GM13976 (cell line): ENCODE measurements around the gene F10.

Source experiments
- DNase-seq: peaks from one replicate; pipeline ENCODE4 v3.0.0; 2012; ENCODE audit warnings: low spot score
- in situ Hi-C: fragments of 300-500 bp; cut with MboI; formaldehyde crosslinking; loops from one replicate; pipeline ENCODE4 v1.12.0; 2022; ENCODE audit warnings: low sequenced_read_pairs, mixed read lengths, inconsistent platforms; ENCODE audit not compliant: unreplicated experiment
- TF ChIP-seq, protein P1 (sequence below): IDR thresholded peaks from 2 replicates; pipeline ENCODE4 v1.5.1; 2012; ENCODE audit warnings: borderline replicate concordance, mild to moderate bottlenecking; ENCODE audit not compliant: insufficient read depth; ENCODE audit errors: extremely low read depth, missing control alignments, control extremely low read depth

The F10 gene

DNA sequence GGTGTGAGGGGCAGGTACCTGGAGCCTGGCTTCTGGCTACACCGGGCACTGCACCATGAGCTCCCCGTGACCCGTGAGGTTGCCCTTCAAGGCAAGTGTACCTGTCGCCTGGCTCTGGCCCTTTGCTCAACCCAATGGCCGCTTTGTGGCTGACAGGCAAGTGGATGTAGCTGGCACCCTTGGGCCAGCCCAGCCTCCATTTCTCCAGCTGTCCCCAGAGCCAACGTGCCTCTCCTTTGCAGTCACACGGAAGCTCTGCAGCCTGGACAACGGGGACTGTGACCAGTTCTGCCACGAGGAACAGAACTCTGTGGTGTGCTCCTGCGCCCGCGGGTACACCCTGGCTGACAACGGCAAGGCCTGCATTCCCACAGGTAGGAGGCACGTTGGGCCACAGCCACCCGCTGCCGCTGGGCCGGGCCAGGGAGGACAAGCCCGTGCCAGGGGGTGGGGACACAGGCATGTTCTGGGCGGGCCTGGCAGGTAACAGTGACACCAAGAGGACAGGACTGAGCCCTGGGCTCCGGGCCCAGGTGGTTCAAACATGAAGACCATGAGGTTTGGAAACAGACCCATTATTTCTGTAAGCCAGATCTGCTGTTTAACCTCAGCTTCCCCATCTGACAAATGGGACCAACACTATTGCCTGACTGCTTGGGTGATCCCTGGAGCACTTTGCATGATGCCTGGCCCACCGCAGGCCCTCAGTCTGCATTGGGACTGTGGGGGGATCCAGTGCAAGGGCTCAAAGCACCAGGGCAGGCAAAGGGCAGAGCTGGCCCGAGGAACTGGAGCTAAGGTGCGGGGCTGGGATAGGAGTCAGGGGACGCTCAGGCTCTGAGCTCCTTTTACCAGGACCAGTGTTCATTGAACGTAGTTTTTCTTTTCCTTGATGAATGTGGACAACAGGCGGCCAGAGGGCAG, 18.3 kb downstream of the F10 start:
- no peak for DNase-seq
- TF ChIP-seq, protein P1, sequence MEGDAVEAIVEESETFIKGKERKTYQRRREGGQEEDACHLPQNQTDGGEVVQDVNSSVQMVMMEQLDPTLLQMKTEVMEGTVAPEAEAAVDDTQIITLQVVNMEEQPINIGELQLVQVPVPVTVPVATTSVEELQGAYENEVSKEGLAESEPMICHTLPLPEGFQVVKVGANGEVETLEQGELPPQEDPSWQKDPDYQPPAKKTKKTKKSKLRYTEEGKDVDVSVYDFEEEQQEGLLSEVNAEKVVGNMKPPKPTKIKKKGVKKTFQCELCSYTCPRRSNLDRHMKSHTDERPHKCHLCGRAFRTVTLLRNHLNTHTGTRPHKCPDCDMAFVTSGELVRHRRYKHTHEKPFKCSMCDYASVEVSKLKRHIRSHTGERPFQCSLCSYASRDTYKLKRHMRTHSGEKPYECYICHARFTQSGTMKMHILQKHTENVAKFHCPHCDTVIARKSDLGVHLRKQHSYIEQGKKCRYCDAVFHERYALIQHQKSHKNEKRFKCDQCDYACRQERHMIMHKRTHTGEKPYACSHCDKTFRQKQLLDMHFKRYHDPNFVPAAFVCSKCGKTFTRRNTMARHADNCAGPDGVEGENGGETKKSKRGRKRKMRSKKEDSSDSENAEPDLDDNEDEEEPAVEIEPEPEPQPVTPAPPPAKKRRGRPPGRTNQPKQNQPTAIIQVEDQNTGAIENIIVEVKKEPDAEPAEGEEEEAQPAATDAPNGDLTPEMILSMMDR = no peak
- in situ Hi-C loops = no loop called here

DNA sequence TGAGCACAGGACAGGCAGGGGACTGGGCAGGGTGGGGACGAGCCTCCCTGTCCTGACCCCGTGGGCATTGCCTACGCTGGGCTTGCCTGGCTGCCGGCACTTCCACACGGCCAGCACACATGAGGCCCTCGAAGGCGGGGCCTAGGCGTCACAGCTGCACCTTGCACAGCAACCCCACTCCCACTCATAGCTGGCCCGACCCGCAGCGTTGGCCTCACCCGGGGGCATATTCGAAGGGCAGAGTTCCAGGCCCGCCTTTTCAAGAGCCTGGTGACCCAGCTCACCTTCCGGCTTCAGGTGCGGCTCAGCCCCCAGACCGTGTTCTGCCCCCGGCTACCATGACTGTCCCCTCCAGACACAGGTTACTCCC, 19.0 kb downstream of the F10 start:
- TF ChIP-seq, protein P1 = no peak
- DNase-seq = no peak
- in situ Hi-C loops = no loop called here

DNA sequence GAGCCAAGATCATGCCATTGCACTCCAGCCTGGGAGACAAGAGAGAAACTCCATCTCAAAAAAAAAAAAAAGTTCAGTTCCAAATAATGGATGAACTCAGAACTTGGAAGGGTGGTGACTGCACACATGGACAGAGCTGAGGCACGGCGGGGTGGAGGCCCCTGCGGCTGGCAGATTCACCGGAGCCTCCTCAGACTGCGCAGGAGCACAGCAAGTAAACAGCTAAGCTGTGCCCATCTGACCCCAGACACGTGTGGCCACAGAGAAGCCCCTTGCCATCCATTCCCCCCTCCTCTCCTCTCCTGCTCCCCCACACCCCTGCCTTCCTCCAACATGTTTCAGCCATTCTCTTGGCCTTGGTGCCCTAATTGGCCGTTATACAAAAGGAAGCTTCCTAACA, 20.3 kb downstream of the F10 start:
- no peak for DNase-seq
- in situ Hi-C loops = no loop called here

DNA sequence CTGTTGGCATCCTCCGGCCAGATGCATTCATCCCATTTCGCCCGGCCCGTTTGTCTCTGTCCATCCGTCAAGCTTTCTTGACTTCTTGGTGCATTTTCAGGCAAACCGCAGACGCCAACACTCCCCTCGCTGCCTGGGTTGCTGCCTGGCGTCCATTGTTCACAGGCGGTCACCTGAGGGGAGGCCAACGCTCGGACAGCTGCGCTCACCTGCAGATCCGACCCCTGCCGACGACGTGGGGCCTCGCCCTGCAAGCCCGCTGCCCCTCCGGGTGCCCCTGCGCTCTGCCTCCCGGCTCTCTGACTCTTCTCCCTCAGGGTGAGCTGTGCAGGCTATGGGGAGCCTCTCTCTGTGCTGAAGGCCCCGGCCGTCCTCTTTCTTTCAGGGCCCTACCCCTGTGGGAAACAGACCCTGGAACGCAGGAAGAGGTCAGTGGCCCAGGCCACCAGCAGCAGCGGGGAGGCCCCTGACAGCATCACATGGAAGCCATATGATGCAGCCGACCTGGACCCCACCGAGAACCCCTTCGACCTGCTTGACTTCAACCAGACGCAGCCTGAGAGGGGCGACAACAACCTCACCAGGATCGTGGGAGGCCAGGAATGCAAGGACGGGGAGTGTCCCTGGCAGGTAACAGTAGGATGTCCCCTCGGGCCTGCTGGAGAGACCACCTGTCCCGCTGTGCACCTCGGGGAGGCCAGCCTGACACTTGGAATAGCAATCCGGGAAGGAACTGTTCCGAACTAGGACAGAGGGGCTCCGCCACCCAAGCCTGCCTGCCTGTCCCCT, 21.1 kb downstream of the F10 start:
- in situ Hi-C loops = no loop called here
- no peak for DNase-seq
- TF ChIP-seq, protein P1 = no peak

More for the DNA sequence above, 20.3 kb downstream of the F10 start:
- TF ChIP-seq, protein P1 = no peak

DNA sequence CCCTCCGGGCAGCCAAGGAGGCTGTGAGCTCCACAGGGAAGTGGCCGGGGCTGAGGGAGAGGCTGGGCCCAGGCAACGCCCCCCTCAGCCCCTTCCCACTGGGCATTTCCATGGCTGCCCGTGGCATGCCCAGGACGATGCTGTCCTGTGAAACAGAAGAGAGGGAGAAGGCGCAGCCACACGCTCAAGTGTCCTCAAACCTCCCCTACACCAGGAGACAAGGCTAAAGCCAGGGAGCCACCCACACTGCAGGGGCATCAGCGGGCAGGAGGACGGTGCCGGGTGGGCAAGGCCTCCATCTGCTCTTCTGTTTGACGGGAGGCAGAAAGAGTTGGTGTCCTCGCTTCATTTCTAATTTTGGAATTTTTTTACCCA, 21.6 kb downstream of the F10 start:
- in situ Hi-C loops = no loop called here
- TF ChIP-seq, protein P1 = no peak
- no peak for DNase-seq

DNA sequence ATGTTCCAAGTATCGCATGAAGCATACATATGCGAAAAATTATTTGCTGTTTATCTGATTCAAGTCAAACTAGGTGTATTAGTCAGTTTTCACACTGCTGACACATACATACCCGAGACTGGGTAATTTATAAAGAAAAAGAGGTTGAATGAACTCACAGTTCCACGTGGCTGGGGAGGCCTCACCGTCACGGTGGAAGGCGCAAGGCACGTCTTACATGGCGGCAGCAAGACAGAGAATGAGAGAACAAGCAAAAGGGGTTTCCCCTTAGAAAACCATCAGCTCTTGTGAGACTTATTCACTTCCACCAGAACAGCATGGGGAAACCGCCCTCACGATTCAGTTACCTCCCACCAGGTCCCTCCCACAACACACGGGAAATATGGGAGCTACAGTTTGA, 22.9 kb downstream of the F10 start:
- no peak for DNase-seq
- TF ChIP-seq, protein P1 = no peak
- in situ Hi-C loops = no loop called here
